Stimulated activated CD4-positive, alpha-beta T cell treated with anti-CD3 and anti-CD28 coated beads, Interleukin-4, amount 100 ng/mL, for 1 hour (primary cell): ENCODE data around the gene GOLGB1.
"Not testable (repeated sequence)": the region's sequence is repeated elsewhere in the genome, so short reads cannot be mapped to it uniquely, and the experiment has no call there.

Experiments
- DNase-seq: peaks from one replicate; pipeline ENCODE4 v3.0.0-alpha.2; 2020

The GOLGB1 gene

GRCh38 chr3:121739902-121740301, 9.6 kb downstream of the GOLGB1 start:
- no peak for DNase-seq

- DNase-seq, result no peak
These were observed 11.9 kb downstream of the GOLGB1 start for GRCh38 chr3:121737644-121738043.

GRCh38 chr3:121736112-121736511, 13.4 kb downstream of the GOLGB1 start:
- no peak for DNase-seq

- DNase-seq, result no peak
These were observed 14.4 kb downstream of the GOLGB1 start for GRCh38 chr3:121735047-121735696.

- DNase-seq, result no peak
These were observed 18.4 kb downstream of the GOLGB1 start for GRCh38 chr3:121730940-121731687.

- DNase-seq, result no peak
These were observed 25.4 kb downstream of the GOLGB1 start for GRCh38 chr3:121724130-121724529.

- DNase-seq, result no peak
These were observed 26.1 kb downstream of the GOLGB1 start for GRCh38 chr3:121723485-121723884.

- DNase-seq, result no peak
These were observed 27.1 kb downstream of the GOLGB1 start for GRCh38 chr3:121722411-121722810.

- DNase-seq, result no peak
These were observed 29.4 kb downstream of the GOLGB1 start for GRCh38 chr3:121720163-121720562.

- DNase-seq, result no peak
These were observed 30.1 kb downstream of the GOLGB1 start for GRCh38 chr3:121719423-121719822.

GRCh38 chr3:121718205-121718846, 31.2 kb downstream of the GOLGB1 start:
- peak; percentile 2 for DNase-seq

GRCh38 chr3:121710347-121710746, 39.2 kb downstream of the GOLGB1 start:
- no peak for DNase-seq

- no peak for DNase-seq
These were observed 41.8 kb downstream of the GOLGB1 start for GRCh38 chr3:121707531-121708273.

GRCh38 chr3:121705541-121705940, 44.0 kb downstream of the GOLGB1 start:
- no peak for DNase-seq

- DNase-seq, result no peak
These were observed 45.6 kb downstream of the GOLGB1 start for GRCh38 chr3:121703973-121704372.

GRCh38 chr3:121698901-121699300, 50.6 kb downstream of the GOLGB1 start:
- no peak for DNase-seq

GRCh38 chr3:121698476-121698875, 51.1 kb downstream of the GOLGB1 start:
- no peak for DNase-seq

GRCh38 chr3:121696186-121696585, 53.4 kb downstream of the GOLGB1 start:
- no peak for DNase-seq

GRCh38 chr3:121692010-121692699, 57.4 kb downstream of the GOLGB1 start:
- DNase-seq, result no peak

- DNase-seq, result no peak
These were observed 58.6 kb downstream of the GOLGB1 start for GRCh38 chr3:121690777-121691405.

GRCh38 chr3:121688747-121689146, 60.8 kb downstream of the GOLGB1 start:
- not testable (repeated sequence) for DNase-seq

- DNase-seq, result no peak
These were observed 67.7 kb downstream of the GOLGB1 start for GRCh38 chr3:121681792-121682191.
